HG02943 (cell line): ENCODE measurements around the gene GNB3.
"Not testable (repeated sequence)": the region's sequence is repeated elsewhere in the genome, so short reads cannot be mapped to it uniquely, and the experiment has no call there.

ENCODE experiments used
- ATAC-seq: cut with Tn5 transposase; IDR thresholded peaks from one replicate; pipeline ENCODE4 v1.9.1; 2021; ENCODE audit warnings: mild to moderate bottlenecking, low read depth, moderate library complexity; ENCODE audit not compliant: unreplicated experiment

The GNB3 gene

GRCh38 chr12:6874015-6874368 lies 33.3 kb downstream of the GNB3 start:
- ATAC-seq, result not testable (repeated sequence)

GRCh38 chr12:6879824-6880223 lies 39.1 kb downstream of the GNB3 start:
- ATAC-seq, result not testable (repeated sequence)

- ATAC-seq, result no peak
Measured at GRCh38 chr12:6883252-6883651, 42.5 kb downstream of the GNB3 start.

- ATAC-seq, result no peak
Measured at GRCh38 chr12:6883683-6884082, 43.0 kb downstream of the GNB3 start.

GRCh38 chr12:6884539-6884938 lies 43.8 kb downstream of the GNB3 start:
- no peak for ATAC-seq

- not testable (repeated sequence) for ATAC-seq
Measured at GRCh38 chr12:6886206-6886999, 45.7 kb downstream of the GNB3 start.

- ATAC-seq, result no peak
Measured at GRCh38 chr12:6887460-6887859, 46.7 kb downstream of the GNB3 start.

- ATAC-seq, result no peak
Measured at GRCh38 chr12:6888360-6888759, 47.6 kb downstream of the GNB3 start.

GRCh38 chr12:6888794-6889193 lies 48.1 kb downstream of the GNB3 start:
- ATAC-seq, result not testable (repeated sequence)

- not testable (repeated sequence) for ATAC-seq
Measured at GRCh38 chr12:6889775-6890573, 49.2 kb downstream of the GNB3 start.

GRCh38 chr12:6890789-6891645 lies 50.3 kb downstream of the GNB3 start:
- ATAC-seq, result peak; percentile 92

- no peak for ATAC-seq
Measured at GRCh38 chr12:6891646-6892001, 50.9 kb downstream of the GNB3 start.

GRCh38 chr12:6892683-6893082 lies 52.0 kb downstream of the GNB3 start:
- ATAC-seq, result not testable (repeated sequence)

- no peak for ATAC-seq
Measured at GRCh38 chr12:6894321-6894720, 53.6 kb downstream of the GNB3 start.
